Adipocyte (in vitro differentiated cells): ENCODE measurements around the gene GHR.
"Not testable (repeated sequence)": the region's sequence is repeated elsewhere in the genome, so short reads cannot be mapped to it uniquely, and the experiment has no call there.

Experiments
- DNase-seq: peaks from one replicate; pipeline ENCODE4 v3.0.0-alpha.2; 2015; ENCODE audit warnings: low read depth
- H3K27me3 ChIP-seq: replicated peaks from 2 replicates; pipeline ENCODE4 v1.7.0; 2013; ENCODE audit warnings: mild to moderate bottlenecking, low read length, moderate library complexity; ENCODE audit not compliant: control insufficient read depth, insufficient read depth
- H3K36me3 ChIP-seq: 2 replicates; pipeline ENCODE4 v1.7.0; 2013; ENCODE audit warnings: low read length, mild to moderate bottlenecking, moderate library complexity; ENCODE audit not compliant: control insufficient read depth, insufficient read depth, severe bottlenecking
- H3K4me1 ChIP-seq: 2 replicates; pipeline ENCODE4 v1.7.0; 2013; ENCODE audit warnings: mild to moderate bottlenecking, low read length, moderate library complexity; ENCODE audit not compliant: control insufficient read depth, insufficient read depth
- H3K4me3 ChIP-seq: 2 replicates; pipeline ENCODE4 v1.7.0; 2013; ENCODE audit warnings: mild to moderate bottlenecking, low read length, moderate library complexity
- H3K9ac ChIP-seq: 2 replicates; pipeline ENCODE4 v1.7.0; 2013; ENCODE audit warnings: mild to moderate bottlenecking, low read length, moderate library complexity
- H3K9me3 ChIP-seq: 2 replicates; pipeline ENCODE4 v1.7.0; 2013; ENCODE audit warnings: mild to moderate bottlenecking, low read length, moderate library complexity; ENCODE audit not compliant: control insufficient read depth

GHR gene

GRCh38 chr5:42718591-42718990 is 295.4 kb downstream of the GHR start:
- Histone ChIP-seq H3K4me3 (no peak overlapping the region), H3K9me3 (no peaks in the 10 kb centered on the region), H3K9ac (no peak overlapping the region), H3K4me1 (peaks cover 11% of the 10 kb centered on the region), H3K36me3 (peaks cover 46% of the 10 kb centered on the region), H3K27me3 (no peaks in the 10 kb centered on the region)
- no peak for DNase-seq

- Histone ChIP-seq H3K4me3 (no peak overlapping the region), H3K9ac (no peak overlapping the region), H3K9me3 (no peaks in the 10 kb centered on the region), H3K4me1 (peaks cover 11% of the 10 kb centered on the region), H3K36me3 (peaks cover 45% of the 10 kb centered on the region), H3K27me3 (no peaks in the 10 kb centered on the region)
- DNase-seq = no peak
Measured at GRCh38 chr5:42719034-42719433, 295.8 kb downstream of the GHR start.

DNA sequence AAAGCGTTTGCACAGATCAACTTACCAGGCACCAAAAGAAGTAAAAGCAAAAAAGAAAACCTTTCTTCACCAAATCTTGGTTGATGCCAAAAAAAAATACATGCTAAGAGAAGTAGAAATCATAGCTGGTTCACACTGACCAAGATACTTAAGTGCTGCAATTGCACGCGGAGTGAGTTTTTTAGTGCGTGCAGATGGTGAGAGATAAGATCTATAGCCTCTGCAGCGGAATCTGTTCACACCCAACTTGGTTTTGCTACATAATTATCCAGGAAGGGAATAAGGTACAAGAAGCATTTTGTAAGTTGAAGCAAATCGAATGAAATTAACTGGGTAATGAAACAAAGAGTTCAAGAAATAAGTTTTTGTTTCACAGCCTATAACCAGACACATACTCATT is 297.0 kb downstream of the GHR start:
- H3K4me3 ChIP-seq = no peak overlapping the region
- DNase-seq = no peak
- H3K9me3 ChIP-seq = no peaks in the 10 kb centered on the region
- peaks cover 45% of the 10 kb centered on the region for H3K36me3 ChIP-seq
- H3K4me1 ChIP-seq = peaks cover 11% of the 10 kb centered on the region
- no peak overlapping the region for H3K9ac ChIP-seq
- H3K27me3 ChIP-seq = no peaks in the 10 kb centered on the region

- H3K36me3 ChIP-seq = peaks cover 36% of the 10 kb centered on the region
- no peaks in the 10 kb centered on the region for H3K27me3 ChIP-seq
- no peak overlapping the region for H3K9ac ChIP-seq
- H3K9me3 ChIP-seq = no peaks in the 10 kb centered on the region
- H3K4me3 ChIP-seq = no peak overlapping the region
- no peak for DNase-seq
- peaks cover 11% of the 10 kb centered on the region for H3K4me1 ChIP-seq
Measured at GRCh38 chr5:42721484-42721883, 298.2 kb downstream of the GHR start.

DNA sequence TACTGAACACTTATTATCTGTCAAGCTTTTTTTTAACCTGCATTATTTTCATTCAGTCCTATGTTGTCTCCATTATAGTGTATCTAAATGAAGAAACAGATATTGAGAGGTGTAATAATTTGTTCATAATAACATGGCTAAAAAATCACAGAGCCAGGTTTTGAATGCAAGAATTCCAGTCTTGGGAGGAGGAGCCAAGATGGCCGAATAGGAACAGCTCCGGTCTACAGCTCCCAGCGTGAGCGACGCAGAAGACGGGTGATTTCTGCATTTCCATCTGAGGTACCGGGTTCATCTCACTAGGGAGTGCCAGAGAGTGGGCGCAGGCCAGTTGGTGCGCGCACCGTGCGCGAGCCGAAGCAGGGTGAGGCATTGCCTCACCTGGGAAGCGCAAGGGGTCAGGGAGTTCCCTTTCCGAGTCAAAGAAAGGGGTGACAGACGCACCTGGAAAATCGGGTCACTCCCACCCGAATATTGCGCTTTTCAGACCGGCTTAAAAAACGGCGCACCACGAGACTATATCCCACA is 311.4 kb downstream of the GHR start:
- H3K9me3 ChIP-seq, H3K9ac ChIP-seq, H3K27me3 ChIP-seq, H3K36me3 ChIP-seq, H3K4me3 ChIP-seq, H3K4me1 ChIP-seq, DNase-seq: not testable (repeated sequence)

GRCh38 chr5:42740920-42741319 is 317.7 kb downstream of the GHR start:
- Histone ChIP-seq H3K9me3 (peaks cover 4% of the 10 kb centered on the region), H3K36me3 (no peaks in the 10 kb centered on the region), H3K4me3 (no peak overlapping the region), H3K9ac (no peak overlapping the region), H3K27me3 (no peaks in the 10 kb centered on the region), H3K4me1 (no peaks in the 10 kb centered on the region)
- no peak for DNase-seq

- DNase-seq = no peak
- Histone ChIP-seq H3K27me3 (no peaks in the 10 kb centered on the region), H3K4me3 (no peak overlapping the region), H3K36me3 (no peaks in the 10 kb centered on the region), H3K9me3 (peaks cover 4% of the 10 kb centered on the region), H3K4me1 (no peaks in the 10 kb centered on the region), H3K9ac (no peak overlapping the region)
Measured at GRCh38 chr5:42745426-42745825, 322.2 kb downstream of the GHR start.

DNA sequence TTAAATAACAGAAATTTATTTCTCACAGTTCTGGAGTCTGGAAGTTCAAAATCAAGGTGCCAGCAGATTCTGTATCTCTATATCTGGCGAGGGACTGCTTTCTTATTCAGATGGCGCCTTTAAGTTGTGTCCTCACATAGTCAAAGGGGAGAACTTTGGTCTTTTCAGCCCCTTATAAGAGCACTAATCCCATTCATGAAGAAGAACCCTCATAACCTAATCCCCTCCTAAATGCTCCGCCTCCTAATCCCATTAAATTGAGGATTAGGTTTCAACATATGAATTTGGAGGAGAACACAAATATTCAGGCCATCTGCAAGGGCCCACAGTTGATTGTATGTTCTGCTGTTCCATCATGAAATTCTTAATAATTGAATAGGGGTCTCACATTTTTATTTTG is 322.6 kb downstream of the GHR start:
- DNase-seq = no peak
- H3K4me3 ChIP-seq = no peak overlapping the region
- peaks cover 4% of the 10 kb centered on the region for H3K9me3 ChIP-seq
- H3K4me1 ChIP-seq = no peaks in the 10 kb centered on the region
- no peaks in the 10 kb centered on the region for H3K27me3 ChIP-seq
- no peak overlapping the region for H3K9ac ChIP-seq
- H3K36me3 ChIP-seq = no peaks in the 10 kb centered on the region

DNA sequence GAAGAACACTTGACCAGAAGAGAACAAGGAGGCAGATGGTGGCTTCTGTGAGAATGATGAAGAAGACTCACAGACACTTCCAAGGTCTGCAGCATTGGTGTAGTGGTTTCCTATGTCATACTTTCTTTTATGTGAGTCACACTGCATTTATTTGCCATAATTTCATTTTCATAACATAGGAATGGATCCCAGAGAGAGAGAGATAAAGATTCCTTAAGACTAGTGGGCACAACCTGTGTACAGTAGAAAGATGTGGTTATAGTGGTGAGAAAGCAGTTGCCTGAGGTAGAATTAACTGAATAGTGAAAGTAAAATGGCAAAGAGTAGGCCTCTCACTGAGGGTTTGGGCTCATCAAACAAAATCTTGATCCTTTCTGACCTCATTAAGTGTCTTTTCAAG is 325.8 kb downstream of the GHR start:
- Histone ChIP-seq H3K9ac (no peak overlapping the region), H3K9me3 (no peaks in the 10 kb centered on the region), H3K4me1 (no peaks in the 10 kb centered on the region), H3K27me3 (no peaks in the 10 kb centered on the region), H3K4me3 (no peak overlapping the region), H3K36me3 (no peaks in the 10 kb centered on the region)
- no peak for DNase-seq

GRCh38 chr5:42750507-42750906 is 327.3 kb downstream of the GHR start:
- no peak overlapping the region for H3K4me3 ChIP-seq
- no peak for DNase-seq
- no peak overlapping the region for H3K9ac ChIP-seq
- no peaks in the 10 kb centered on the region for H3K36me3 ChIP-seq
- no peaks in the 10 kb centered on the region for H3K4me1 ChIP-seq
- H3K9me3 ChIP-seq = no peaks in the 10 kb centered on the region
- no peaks in the 10 kb centered on the region for H3K27me3 ChIP-seq

DNA sequence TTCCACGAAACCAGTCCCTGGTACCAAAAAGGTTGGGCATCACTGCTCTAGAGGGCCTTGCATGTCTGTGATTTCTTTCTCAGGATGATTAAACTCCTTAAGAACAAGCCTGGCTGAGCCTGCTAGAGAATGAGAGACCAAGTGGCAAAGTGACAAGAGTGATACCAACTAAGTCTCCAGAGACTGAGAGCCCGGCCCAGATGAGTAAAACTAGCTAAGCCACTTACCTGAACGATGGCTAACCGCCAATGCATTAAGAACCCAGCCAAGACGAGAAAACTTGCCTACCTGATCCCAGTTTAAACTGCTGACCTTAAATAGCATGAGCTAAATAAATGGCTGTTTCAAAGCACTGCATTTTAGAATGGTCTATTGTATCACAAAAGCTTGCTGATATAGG is 327.8 kb downstream of the GHR start:
- Histone ChIP-seq H3K4me3 (no peak overlapping the region), H3K27me3 (no peaks in the 10 kb centered on the region), H3K4me1 (no peaks in the 10 kb centered on the region), H3K9me3 (no peaks in the 10 kb centered on the region), H3K36me3 (no peaks in the 10 kb centered on the region), H3K9ac (no peak overlapping the region)
- no peak for DNase-seq

GRCh38 chr5:42753099-42753498 is 329.9 kb downstream of the GHR start:
- H3K27me3 ChIP-seq = no peaks in the 10 kb centered on the region
- DNase-seq = no peak
- no peak overlapping the region for H3K9ac ChIP-seq
- H3K4me1 ChIP-seq = peaks cover 6% of the 10 kb centered on the region
- H3K9me3 ChIP-seq = no peaks in the 10 kb centered on the region
- H3K36me3 ChIP-seq = no peaks in the 10 kb centered on the region
- H3K4me3 ChIP-seq = no peak overlapping the region
